Measurements from ENCODE around the gene DCUN1D2.

The DCUN1D2 gene

DNA sequence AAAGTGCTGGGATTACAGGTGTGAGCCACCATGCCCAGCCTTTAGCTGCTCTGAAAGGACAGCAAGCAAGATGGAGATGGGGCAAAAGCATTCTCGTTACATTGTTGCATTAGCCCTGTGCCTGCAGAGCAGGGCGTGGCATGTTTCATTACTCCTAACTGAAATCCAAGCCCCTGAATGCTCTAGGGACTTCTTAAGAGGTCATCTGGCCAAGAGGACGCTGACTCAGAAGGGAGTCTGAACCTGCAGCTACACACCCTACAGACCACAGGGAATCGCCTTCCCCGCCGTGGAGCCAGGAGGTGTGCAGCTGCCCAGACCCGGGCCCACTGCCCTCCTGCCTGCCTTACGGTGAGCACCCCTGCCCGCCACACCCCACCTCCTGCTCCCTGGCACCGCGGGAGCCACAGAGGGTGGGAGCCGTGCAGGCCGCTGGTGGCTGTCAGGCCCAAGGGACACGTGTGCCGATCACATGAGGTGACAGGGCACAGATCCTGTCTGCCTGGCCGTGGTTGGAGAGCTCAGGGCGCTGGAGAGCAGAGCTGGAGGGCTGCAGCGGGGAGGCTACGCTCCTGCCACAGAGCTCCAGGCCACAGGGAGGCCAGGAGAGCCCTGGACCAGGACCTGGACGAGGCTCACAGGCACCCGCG is 64.4 kb downstream of the DCUN1D2 start:
- Histone ChIP-seq H3K27me3 (ENCODE audit: control insufficient read depth in 1 of 2, insufficient read depth in 2 of 2, low read length in 2 of 2) (no peaks in the 10 kb centered on the region), H3K27ac (ENCODE audit: low read depth, low read length) (no peak overlapping the region), H3K4me1 (ENCODE audit: insufficient read depth, low read length) (peaks cover 14% of the 10 kb centered on the region), H3K4me3 (ENCODE audit: low read depth in 1 of 2, low read length in 2 of 2) (no peak overlapping the region), H3K9me3 (ENCODE audit: low read length) (no peaks in the 10 kb centered on the region), H3K9ac (ENCODE audit: low read length) (no peak overlapping the region), H3K36me3 (ENCODE audit: insufficient read depth, low read length) (no peaks in the 10 kb centered on the region)

GRCh38 chr13:113423520-113424163 is 66.9 kb downstream of the DCUN1D2 start:
- no peaks in the 10 kb centered on the region for H3K9me3 ChIP-seq (ENCODE audit: low read length)
- peaks cover 14% of the 10 kb centered on the region for H3K4me1 ChIP-seq (ENCODE audit: insufficient read depth, low read length)
- no peaks in the 10 kb centered on the region for H3K36me3 ChIP-seq (ENCODE audit: insufficient read depth, low read length)
- H3K9ac ChIP-seq (ENCODE audit: low read length): no peak overlapping the region
- H3K27ac ChIP-seq (ENCODE audit: low read depth, low read length): no peak overlapping the region
- H3K4me3 ChIP-seq (ENCODE audit: low read depth in 1 of 2, low read length in 2 of 2): no peak overlapping the region
- H3K27me3 ChIP-seq (ENCODE audit: control insufficient read depth in 1 of 2, insufficient read depth in 2 of 2, low read length in 2 of 2): no peaks in the 10 kb centered on the region

- Histone ChIP-seq H3K27me3 (ENCODE audit: control insufficient read depth in 1 of 2, insufficient read depth in 2 of 2, low read length in 2 of 2) (no peaks in the 10 kb centered on the region), H3K36me3 (ENCODE audit: insufficient read depth, low read length) (no peaks in the 10 kb centered on the region), H3K9ac (ENCODE audit: low read length) (no peak overlapping the region), H3K27ac (ENCODE audit: low read depth, low read length) (peak overlapping the region; percentile 76), H3K9me3 (ENCODE audit: low read length) (no peaks in the 10 kb centered on the region), H3K4me1 (ENCODE audit: insufficient read depth, low read length) (peaks cover 14% of the 10 kb centered on the region), H3K4me3 (ENCODE audit: low read depth in 1 of 2, low read length in 2 of 2) (no peak overlapping the region)
Measured at GRCh38 chr13:113422807-113423519, 67.5 kb downstream of the DCUN1D2 start.

DNA sequence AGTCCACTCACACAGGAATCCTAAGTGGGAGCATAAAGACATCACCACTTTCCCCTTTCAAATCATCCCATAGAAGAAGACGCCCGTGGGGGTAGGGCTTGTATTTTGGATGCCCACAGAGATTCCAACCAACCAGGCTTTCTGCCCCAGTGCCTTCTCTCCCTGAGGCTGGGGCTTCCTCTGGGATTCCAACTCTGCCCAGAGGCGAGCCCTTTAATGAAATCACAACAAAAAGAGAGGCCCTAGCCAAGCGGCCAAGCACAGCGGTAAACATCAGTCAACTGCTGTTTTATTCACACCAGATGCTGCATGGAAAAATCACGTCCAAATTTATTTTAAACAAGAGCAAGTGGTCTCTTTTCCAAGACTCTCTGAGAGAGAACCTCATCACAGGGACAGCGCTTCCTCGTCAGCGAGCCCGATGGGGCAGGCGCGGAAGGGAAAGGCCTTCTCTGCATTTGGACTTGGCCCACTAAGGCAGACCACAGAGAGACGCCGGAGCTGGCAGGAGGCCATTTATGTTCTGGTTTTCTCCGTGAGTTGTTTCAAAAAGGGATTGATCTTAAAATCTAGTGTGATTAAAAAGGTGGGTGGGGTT is 68.7 kb downstream of the DCUN1D2 start:
- Histone ChIP-seq H3K27me3 (ENCODE audit: control insufficient read depth in 1 of 2, insufficient read depth in 2 of 2, low read length in 2 of 2) (no peaks in the 10 kb centered on the region), H3K4me1 (ENCODE audit: insufficient read depth, low read length) (peaks cover 14% of the 10 kb centered on the region), H3K4me3 (ENCODE audit: low read depth in 1 of 2, low read length in 2 of 2) (peak overlapping the region; percentile 8 to 39), H3K36me3 (ENCODE audit: insufficient read depth, low read length) (no peaks in the 10 kb centered on the region), H3K9me3 (ENCODE audit: low read length) (no peaks in the 10 kb centered on the region), H3K9ac (ENCODE audit: low read length) (peak overlapping the region; percentile 30), H3K27ac (ENCODE audit: low read depth, low read length) (peak overlapping the region; percentile 76)

DNA sequence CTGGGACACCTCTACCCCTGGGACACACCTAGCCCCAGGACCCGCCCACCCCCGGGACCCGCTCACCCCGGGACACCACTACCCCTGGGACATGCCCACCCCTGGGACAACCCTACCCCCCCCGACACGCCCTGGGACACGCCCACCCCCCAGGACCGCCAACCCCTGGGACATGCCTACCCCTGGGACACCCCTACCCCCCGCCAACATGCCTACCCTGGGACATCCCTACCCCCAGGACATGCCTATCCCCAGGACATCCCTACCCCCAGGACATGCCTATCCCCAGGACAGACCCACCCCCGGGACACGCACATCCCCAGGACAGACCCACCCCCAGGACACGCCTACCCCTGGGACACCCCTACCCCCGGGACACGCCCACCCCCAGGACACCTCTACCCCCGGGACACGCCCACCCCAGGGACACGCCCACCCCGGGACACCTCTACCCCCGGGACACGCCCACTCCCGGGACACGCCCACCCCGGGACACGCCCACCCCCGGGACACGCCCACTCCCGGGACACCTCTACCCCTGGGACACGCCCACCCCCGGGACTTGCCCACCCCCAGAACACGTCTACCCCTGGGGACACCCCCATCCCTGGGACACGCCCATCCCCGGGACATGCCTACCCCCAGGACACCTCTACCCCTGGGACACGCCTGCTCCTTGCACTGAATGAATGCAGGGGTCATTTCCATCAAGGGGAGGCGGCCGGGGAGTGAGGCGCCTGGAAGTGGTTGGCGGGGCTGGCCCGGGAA is 69.5 kb downstream of the DCUN1D2 start:
- peak overlapping the region; percentile 76 for H3K27ac ChIP-seq (ENCODE audit: low read depth, low read length)

DNA sequence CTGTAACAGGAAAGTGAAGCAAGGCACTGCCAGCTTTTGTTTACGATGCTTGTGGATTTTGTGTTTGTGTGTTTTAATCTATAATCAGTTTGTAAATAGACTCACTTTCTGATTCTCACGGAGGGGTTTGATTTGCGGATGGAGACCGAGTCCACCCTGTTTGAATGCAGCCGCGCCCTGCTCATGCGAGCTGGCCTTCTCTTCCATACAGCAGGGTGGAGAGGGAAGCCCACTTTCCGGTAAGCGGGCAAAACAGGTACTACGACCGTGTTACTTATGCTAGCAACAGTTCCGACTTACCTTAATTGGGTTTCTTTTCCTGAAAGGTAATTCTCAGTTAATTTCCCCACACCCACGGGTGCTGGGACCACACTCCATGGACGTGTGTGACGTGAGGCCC is 70.3 kb downstream of the DCUN1D2 start:
- Histone ChIP-seq H3K4me3 (ENCODE audit: low read depth in 1 of 2, low read length in 2 of 2) (no peak overlapping the region), H3K36me3 (ENCODE audit: insufficient read depth, low read length) (no peaks in the 10 kb centered on the region), H3K4me1 (ENCODE audit: insufficient read depth, low read length) (peaks cover 14% of the 10 kb centered on the region), H3K27ac (ENCODE audit: low read depth, low read length) (no peak overlapping the region), H3K27me3 (ENCODE audit: control insufficient read depth in 1 of 2, insufficient read depth in 2 of 2, low read length in 2 of 2) (no peaks in the 10 kb centered on the region), H3K9ac (ENCODE audit: low read length) (no peak overlapping the region), H3K9me3 (ENCODE audit: low read length) (no peaks in the 10 kb centered on the region)

More for the DNA sequence above, 69.5 kb downstream of the DCUN1D2 start:
- Histone ChIP-seq H3K36me3 (ENCODE audit: insufficient read depth, low read length) (no peaks in the 10 kb centered on the region), H3K9ac (ENCODE audit: low read length) (no peak overlapping the region), H3K4me3 (ENCODE audit: low read depth in 1 of 2, low read length in 2 of 2) (no peak overlapping the region), H3K27me3 (ENCODE audit: control insufficient read depth in 1 of 2, insufficient read depth in 2 of 2, low read length in 2 of 2) (no peaks in the 10 kb centered on the region), H3K4me1 (ENCODE audit: insufficient read depth, low read length) (peaks cover 14% of the 10 kb centered on the region), H3K9me3 (ENCODE audit: low read length) (no peaks in the 10 kb centered on the region)

DNA sequence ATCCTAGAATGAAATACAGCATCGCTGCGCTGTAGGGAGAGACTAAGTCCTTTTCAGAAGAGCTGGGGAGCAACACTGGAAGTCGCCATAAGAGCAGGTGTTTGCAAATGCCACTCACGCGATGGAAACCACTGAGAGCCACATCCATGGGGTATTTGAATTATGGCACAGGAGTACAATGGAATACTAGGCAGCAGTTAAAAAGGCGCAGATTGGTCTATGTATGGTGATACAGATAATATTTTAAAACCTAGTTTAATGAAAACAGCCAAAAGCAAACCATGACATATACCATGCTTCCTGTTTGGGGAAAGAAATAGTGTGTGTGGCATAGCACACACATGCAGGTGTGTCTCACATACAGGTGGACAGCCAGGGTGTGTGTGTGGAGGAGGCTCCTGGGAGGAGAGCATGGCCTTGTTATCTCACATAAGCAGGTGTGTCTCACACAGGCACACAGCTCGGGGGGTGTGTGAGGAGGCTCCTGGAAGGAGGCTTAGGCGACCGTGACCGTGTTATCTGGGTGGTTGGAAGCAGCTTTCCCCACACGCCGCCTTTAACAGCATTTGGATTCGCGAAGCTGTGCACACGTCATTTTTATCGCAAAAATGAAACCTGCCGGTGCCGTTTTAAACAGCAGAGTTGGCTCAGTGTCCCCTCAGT is 70.8 kb downstream of the DCUN1D2 start:
- H3K27me3 ChIP-seq (ENCODE audit: control insufficient read depth in 1 of 2, insufficient read depth in 2 of 2, low read length in 2 of 2): no peaks in the 10 kb centered on the region
- H3K36me3 ChIP-seq (ENCODE audit: insufficient read depth, low read length): no peaks in the 10 kb centered on the region
- peaks cover 14% of the 10 kb centered on the region for H3K4me1 ChIP-seq (ENCODE audit: insufficient read depth, low read length)
- no peak overlapping the region for H3K4me3 ChIP-seq (ENCODE audit: low read depth in 1 of 2, low read length in 2 of 2)
- H3K27ac ChIP-seq (ENCODE audit: low read depth, low read length): no peak overlapping the region
- no peak overlapping the region for H3K9ac ChIP-seq (ENCODE audit: low read length)
- no peaks in the 10 kb centered on the region for H3K9me3 ChIP-seq (ENCODE audit: low read length)

- no peak overlapping the region for H3K4me3 ChIP-seq (ENCODE audit: low read depth in 1 of 2, low read length in 2 of 2)
- H3K4me1 ChIP-seq (ENCODE audit: insufficient read depth, low read length): peaks cover 18% of the 10 kb centered on the region
- H3K9ac ChIP-seq (ENCODE audit: low read length): no peak overlapping the region
- no peaks in the 10 kb centered on the region for H3K27me3 ChIP-seq (ENCODE audit: control insufficient read depth in 1 of 2, insufficient read depth in 2 of 2, low read length in 2 of 2)
- no peaks in the 10 kb centered on the region for H3K36me3 ChIP-seq (ENCODE audit: insufficient read depth, low read length)
- H3K9me3 ChIP-seq (ENCODE audit: low read length): no peaks in the 10 kb centered on the region
- no peak overlapping the region for H3K27ac ChIP-seq (ENCODE audit: low read depth, low read length)
Measured at GRCh38 chr13:113418722-113419049, 71.8 kb downstream of the DCUN1D2 start.

DNA sequence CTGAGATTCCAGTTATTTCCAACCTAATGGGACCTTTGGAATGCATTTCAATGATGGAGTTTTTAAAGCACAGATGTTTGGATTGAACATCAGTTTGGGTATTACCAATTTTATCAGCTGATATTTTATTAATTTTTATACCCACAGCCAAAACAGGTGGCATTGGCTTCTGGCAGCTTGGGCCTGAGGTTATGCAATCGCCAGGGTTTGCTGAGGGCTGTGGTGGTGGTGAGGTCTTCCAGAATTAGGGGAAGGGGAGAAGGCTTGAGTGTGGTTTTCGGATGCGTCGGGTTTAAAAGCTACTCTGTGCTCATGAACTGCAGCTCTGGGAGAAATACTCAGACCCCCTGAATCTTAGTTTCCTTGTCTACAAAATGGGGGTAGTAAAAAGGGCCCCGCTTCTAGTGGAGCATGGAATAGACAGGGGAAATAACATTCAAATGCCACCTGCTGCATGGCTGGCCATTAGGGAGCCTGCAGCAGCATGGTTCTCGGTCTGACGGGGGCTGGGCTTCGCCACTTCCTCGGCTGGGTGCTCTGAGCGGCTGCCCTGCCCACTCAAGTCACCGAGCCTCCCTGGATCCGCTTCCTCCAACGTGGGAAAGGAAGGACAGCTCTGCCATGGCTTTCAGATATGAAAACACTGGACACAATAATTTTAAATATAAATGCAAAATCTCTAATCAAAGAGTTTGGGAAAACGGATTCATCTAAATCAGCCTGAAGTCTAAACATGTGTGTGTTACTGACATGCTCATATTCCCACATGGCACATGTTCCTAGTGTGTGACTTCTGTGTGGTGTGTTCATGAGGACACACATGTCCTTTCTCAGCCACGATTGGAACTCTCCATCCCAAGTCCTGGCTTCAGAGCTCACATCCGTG is 72.4 kb downstream of the DCUN1D2 start:
- Histone ChIP-seq H3K36me3 (ENCODE audit: insufficient read depth, low read length) (no peaks in the 10 kb centered on the region), H3K9me3 (ENCODE audit: low read length) (no peaks in the 10 kb centered on the region), H3K27me3 (ENCODE audit: control insufficient read depth in 1 of 2, insufficient read depth in 2 of 2, low read length in 2 of 2) (no peaks in the 10 kb centered on the region), H3K4me3 (ENCODE audit: low read depth in 1 of 2, low read length in 2 of 2) (no peak overlapping the region), H3K27ac (ENCODE audit: low read depth, low read length) (no peak overlapping the region), H3K4me1 (ENCODE audit: insufficient read depth, low read length) (peaks cover 21% of the 10 kb centered on the region), H3K9ac (ENCODE audit: low read length) (no peak overlapping the region)

DNA sequence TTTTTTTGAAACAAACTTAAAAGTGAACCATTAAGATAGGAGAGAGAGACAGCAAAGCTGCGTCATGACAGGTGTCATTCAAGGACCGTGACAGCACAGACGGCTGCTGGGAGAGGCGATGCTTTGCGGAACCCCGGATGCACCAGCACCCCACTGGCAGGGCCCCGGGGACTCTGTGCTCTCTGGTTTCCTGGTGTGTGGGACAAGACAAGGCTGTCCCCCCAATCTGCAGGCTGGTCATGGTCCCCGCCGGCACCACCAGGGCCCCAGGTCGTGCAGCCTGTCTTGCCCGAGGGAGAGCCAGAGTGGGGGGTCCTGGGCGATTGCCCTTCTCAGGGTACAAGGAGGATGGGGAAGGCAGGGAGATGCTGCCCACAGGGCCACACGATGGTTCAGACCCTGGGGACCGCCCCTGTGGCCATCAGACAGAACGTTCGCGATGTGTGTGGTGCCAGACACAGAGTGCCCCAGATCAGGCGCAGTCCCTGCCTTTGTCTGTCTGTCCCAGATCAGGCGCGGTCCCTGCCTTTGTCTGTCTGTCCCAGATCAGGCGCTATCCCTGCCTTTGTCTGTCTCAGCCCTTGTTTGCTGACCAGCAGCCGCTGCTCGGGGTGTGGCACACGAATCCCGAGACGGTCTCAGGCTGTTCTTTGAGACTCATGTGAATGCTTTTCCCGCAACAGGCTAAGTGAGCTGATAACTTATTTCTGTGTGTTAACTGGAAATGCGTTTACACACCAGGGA is 73.3 kb downstream of the DCUN1D2 start:
- Histone ChIP-seq H3K27ac (ENCODE audit: low read depth, low read length) (no peak overlapping the region), H3K4me1 (ENCODE audit: insufficient read depth, low read length) (peaks cover 16% of the 10 kb centered on the region), H3K27me3 (ENCODE audit: control insufficient read depth in 1 of 2, insufficient read depth in 2 of 2, low read length in 2 of 2) (no peaks in the 10 kb centered on the region), H3K9ac (ENCODE audit: low read length) (no peak overlapping the region), H3K4me3 (ENCODE audit: low read depth in 1 of 2, low read length in 2 of 2) (no peak overlapping the region), H3K36me3 (ENCODE audit: insufficient read depth, low read length) (no peaks in the 10 kb centered on the region), H3K9me3 (ENCODE audit: low read length) (no peaks in the 10 kb centered on the region)

Data from muscle layer of colon (tissue), 2 donors.